Panc1 (cell line): ENCODE results near the gene TAF5. TPM values are rescaled to one million over a fixed set of nuclear protein-coding genes. Genes with fewer than 3 reads are reported as not detected.

Source experiments
- ATAC-seq: fragments of 200-7000 bp; cut with Tn5 transposase; 2 replicates; pipeline ENCODE4 v1.9.1; 2020; ENCODE audit warnings: mild to moderate bottlenecking, moderate library complexity
- BruUV-seq: library from RNA; stranded (reverse); fragments of 400-500 nt; replicated peaks from 2 replicates; lab custom pipeline; 2021; lab: Mats Ljungman, UMichigan
- CTCF ChIA-PET: fragments of 300-600 bp; sonication (Branson Sonifier 250); formaldehyde crosslinking; loops from one replicate; lab custom pipeline; 2022; ENCODE audit warnings: antibody characterized with exemption; lab: Charles Lee
- POLR2A ChIA-PET: fragments of 300-600 bp; sonication (Branson Sonifier 250); formaldehyde crosslinking; loops from one replicate; lab custom pipeline; 2022; ENCODE audit warnings: antibody characterized with exemption; lab: Charles Lee
- DNase-seq: peaks from one replicate; pipeline ENCODE4 v3.0.0-alpha.2; 2010; ENCODE audit warnings: low read depth, low spot score
- H3K27ac ChIP-seq: 2 replicates; pipeline ENCODE4 v1.5.1; 2011; ENCODE audit warnings: mild to moderate bottlenecking, low read length, inconsistent platforms
- H3K27me3 ChIP-seq: fragments of 200-500 bp; sonication (Bioruptor generic); 2 replicates; pipeline ENCODE4 v1.6.0; 2014; ENCODE audit warnings: low read length, inconsistent platforms; ENCODE audit not compliant: control insufficient read depth, insufficient read depth
- H3K36me3 ChIP-seq: fragments of 200-500 bp; sonication (Bioruptor generic); 2 replicates; pipeline ENCODE4 v1.5.1; 2014; ENCODE audit warnings: inconsistent platforms, mild to moderate bottlenecking, low read length, moderate library complexity; ENCODE audit not compliant: control insufficient read depth, insufficient read depth
- H3K4me1 ChIP-seq: 2 replicates; pipeline ENCODE4 v1.5.1; 2011; ENCODE audit warnings: inconsistent platforms, mild to moderate bottlenecking, low read length, moderate library complexity; ENCODE audit not compliant: control insufficient read depth, insufficient read depth
- H3K4me3 ChIP-seq, 2 experiments: 2 replicates each; pipeline ENCODE4 v1.5.1; 2011 to 2012; ENCODE audit warnings: low read depth in 2 of 2, low read length in 2 of 2, mild to moderate bottlenecking in 2 of 2, inconsistent platforms in 1 of 2, moderate library complexity in 1 of 2
- H3K9me3 ChIP-seq: fragments of 200-500 bp; sonication (Bioruptor generic); 2 replicates; pipeline ENCODE4 v1.5.1; 2014; ENCODE audit warnings: low read depth, mild to moderate bottlenecking, inconsistent platforms, low read length, moderate library complexity; ENCODE audit not compliant: control insufficient read depth, insufficient read depth
- CTCF ChIP-seq: fragments of 450-650 bp; IDR thresholded peaks from 2 replicates; pipeline ENCODE4 v1.5.1; 2017; ENCODE audit warnings: mild to moderate bottlenecking
- POLR2AphosphoS5 ChIP-seq: IDR thresholded peaks from 2 replicates; pipeline ENCODE4 v1.6.1; 2012; ENCODE audit warnings: mild to moderate bottlenecking, low read depth, low read length, moderate library complexity
- REST ChIP-seq, 2 experiments: IDR thresholded peaks; 2 replicates each; pipeline ENCODE4 v1.6.1; 2011 to 2012; ENCODE audit warnings: low read depth in 2 of 2, control low read depth in 1 of 2, low read length in 1 of 2, mild to moderate bottlenecking in 1 of 2, moderate library complexity in 1 of 2; ENCODE audit not compliant: insufficient read depth in 1 of 2
- SIN3A ChIP-seq: IDR thresholded peaks from 2 replicates; pipeline ENCODE4 v1.6.1; 2012; ENCODE audit warnings: low read depth, mild to moderate bottlenecking, low read length, moderate library complexity, borderline replicate concordance; ENCODE audit not compliant: insufficient read depth
- TCF7L2 ChIP-seq: IDR thresholded peaks from 2 replicates; pipeline ENCODE4 v1.6.1; 2011; ENCODE audit warnings: mild to moderate bottlenecking, low read depth, low read length, inconsistent platforms
- in situ Hi-C: cut with HindIII; loops from 2 replicates; pipeline ENCODE4 v1.10.0; 2016; ENCODE audit warnings: low sequenced_read_pairs, low pct_unique_long_range_greater_than_20kb
- intact Hi-C: fragments of 100-400 bp; cut with micrococcal nuclease; formaldehyde crosslinking; loops from one replicate; pipeline ENCODE4 v1.10.0; 2022; ENCODE audit not compliant: unreplicated experiment
- microRNA-seq: library from miRNA; unstranded; fragments of <30 nt; microRNA quantifications from one replicate; pipeline ENCODE4 v1.1.0, GENCODE V29; 2020; ENCODE audit not compliant: unreplicated experiment
- total RNA-seq: library from RNA; stranded (reverse); gene quantifications from one replicate; pipeline ENCODE4 v1.2.1, GENCODE V29; 2021; ENCODE audit not compliant: unreplicated experiment

TAF5 gene
- total RNA-seq, 1 experiment from 2014 or later: 6.0 TPM

GRCh38 chr10:103431902-103432301 lies 64.1 kb downstream of the TAF5 start:
- POLR2A ChIA-PET: no interaction called here
- Histone ChIP-seq H3K36me3 (peaks cover 46% of the 10 kb centered on the region), H3K4me3 (no peak overlapping the region), H3K4me1 (no peaks in the 10 kb centered on the region), H3K9me3 (no peaks in the 10 kb centered on the region), H3K27ac (no peak overlapping the region), H3K27me3 (no peaks in the 10 kb centered on the region)
- ATAC-seq: no peak
- CTCF ChIA-PET: no interaction called here
- no peak for DNase-seq
- intact Hi-C loops (no loop called here), in situ Hi-C loops (no loop called here)
- BruUV-seq: no TSS peak
- TF ChIP-seq CTCF: no peak
- no peak for TF ChIP-seq SIN3A
- TF ChIP-seq POLR2AphosphoS5: no peak
- no peak for TF ChIP-seq TCF7L2
- TF ChIP-seq REST (IDR thresholded peaks at IDR 0.05; ENCODE audit: insufficient read depth in 1 of 2, low read depth in 2 of 2, low read length in 1 of 2): no peak

GRCh38 chr10:103433858-103434257 lies 66.1 kb downstream of the TAF5 start:
- ChIA-PET POLR2A (no interaction called here), CTCF (no interaction called here)

More at GRCh38 chr10:103433858-103434257, 66.1 kb downstream of the TAF5 start:
- in situ Hi-C loops: no loop called here
- Histone ChIP-seq H3K27me3 (no peaks in the 10 kb centered on the region), H3K36me3 (peaks cover 34% of the 10 kb centered on the region), H3K4me1 (no peaks in the 10 kb centered on the region), H3K27ac (no peak overlapping the region), H3K9me3 (no peaks in the 10 kb centered on the region), H3K4me3 (no peak overlapping the region)
- DNase-seq (no peak), ATAC-seq (no peak)
- BruUV-seq: no TSS peak
- no peak for TF ChIP-seq TCF7L2
- no peak for TF ChIP-seq POLR2AphosphoS5
- TF ChIP-seq SIN3A: no peak
- no peak for TF ChIP-seq CTCF
- no peak for TF ChIP-seq REST (IDR thresholded peaks at IDR 0.05; ENCODE audit: insufficient read depth in 1 of 2, low read depth in 2 of 2, low read length in 1 of 2)
- intact Hi-C loops: no loop called here

Small RNAs within 50 kb of the gene (microRNA-seq; reads per million reads assigned to microRNA genes)
- gene MIR1307: 7,171 reads per million, percentile 94 among the genes with 10 or more reads in this experiment

Other genes starting within 250 kb of the TAF5 start
- gene NT5C2, start 174.7 kb upstream of the TAF5 start, total RNA-seq: 150 TPM
- 0.10 TPM for gene RPEL1, start 122.1 kb upstream of the TAF5 start, total RNA-seq
- 0.08 TPM for gene INA, start 90.8 kb upstream of the TAF5 start, total RNA-seq
- gene PCGF6, start 16.8 kb upstream of the TAF5 start, total RNA-seq: 18.0 TPM
- 694 TPM for gene ATP5MK, start 28.5 kb downstream of the TAF5 start, total RNA-seq
- 92.8 TPM for gene PDCD11, start 28.6 kb downstream of the TAF5 start, total RNA-seq
- 5.9 TPM for gene CALHM2, start 84.4 kb downstream of the TAF5 start, total RNA-seq
- gene CALHM1, start 90.9 kb downstream of the TAF5 start, total RNA-seq: not detected
- not detected for gene CALHM3, start 111.3 kb downstream of the TAF5 start, total RNA-seq
- gene NEURL1, start 125.7 kb downstream of the TAF5 start, total RNA-seq: 0.10 TPM